ENCODE measurements around the gene DLX5. TPM values are rescaled to one million over a fixed set of nuclear protein-coding genes. Genes with fewer than 3 reads are reported as not detected.
A peak's percentile ranks its signal among the peaks of the same experiment; 100 is the strongest.

DLX5 gene
- total RNA-seq, 1 donor from 2014 or later = 0.27 TPM

DNA sequence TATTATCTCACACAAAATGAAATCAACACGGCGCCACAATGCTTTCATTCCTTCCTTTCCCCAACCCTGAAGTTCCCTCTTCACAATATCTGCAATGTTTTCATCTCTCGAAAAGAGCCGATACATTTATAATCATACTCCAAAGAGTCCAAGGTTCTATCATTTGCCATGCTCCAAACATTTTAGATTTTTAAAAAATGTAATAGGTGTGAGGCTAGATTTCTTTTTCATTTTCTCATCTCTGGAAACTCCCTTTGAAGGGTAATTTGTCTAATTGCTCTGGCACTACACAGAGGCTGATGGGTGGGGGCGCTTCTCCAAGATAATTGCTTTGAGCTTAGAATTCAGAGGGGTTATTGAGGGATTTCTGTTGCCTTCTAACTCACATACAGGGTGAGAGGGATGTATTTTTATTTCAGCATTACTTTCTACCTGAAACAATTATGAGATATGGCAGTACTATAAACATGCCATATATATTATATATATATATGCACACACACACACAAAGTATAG, 4.9 kb downstream of the DLX5 start:
- Mint-ChIP-seq H3K27me3 (ENCODE audit: low read depth) (peaks cover 90% of the 10 kb centered on the region), H3K4me3 (ENCODE audit: unreplicated experiment) (no peak overlapping the region), H3K27ac (ENCODE audit: unreplicated experiment) (no peak overlapping the region), H3K9me3 (ENCODE audit: low read depth) (no peaks in the 10 kb centered on the region), H3K4me1 (ENCODE audit: low read depth) (peaks cover 68% of the 10 kb centered on the region), H3K36me3 (ENCODE audit: low read depth) (peaks cover 15% of the 10 kb centered on the region)
- TF ChIP-seq, protein P1, sequence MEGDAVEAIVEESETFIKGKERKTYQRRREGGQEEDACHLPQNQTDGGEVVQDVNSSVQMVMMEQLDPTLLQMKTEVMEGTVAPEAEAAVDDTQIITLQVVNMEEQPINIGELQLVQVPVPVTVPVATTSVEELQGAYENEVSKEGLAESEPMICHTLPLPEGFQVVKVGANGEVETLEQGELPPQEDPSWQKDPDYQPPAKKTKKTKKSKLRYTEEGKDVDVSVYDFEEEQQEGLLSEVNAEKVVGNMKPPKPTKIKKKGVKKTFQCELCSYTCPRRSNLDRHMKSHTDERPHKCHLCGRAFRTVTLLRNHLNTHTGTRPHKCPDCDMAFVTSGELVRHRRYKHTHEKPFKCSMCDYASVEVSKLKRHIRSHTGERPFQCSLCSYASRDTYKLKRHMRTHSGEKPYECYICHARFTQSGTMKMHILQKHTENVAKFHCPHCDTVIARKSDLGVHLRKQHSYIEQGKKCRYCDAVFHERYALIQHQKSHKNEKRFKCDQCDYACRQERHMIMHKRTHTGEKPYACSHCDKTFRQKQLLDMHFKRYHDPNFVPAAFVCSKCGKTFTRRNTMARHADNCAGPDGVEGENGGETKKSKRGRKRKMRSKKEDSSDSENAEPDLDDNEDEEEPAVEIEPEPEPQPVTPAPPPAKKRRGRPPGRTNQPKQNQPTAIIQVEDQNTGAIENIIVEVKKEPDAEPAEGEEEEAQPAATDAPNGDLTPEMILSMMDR (IDR thresholded peaks at IDR 0.05) = no peak
- DNase-seq (ENCODE audit: low spot score) = no peak

DNA sequence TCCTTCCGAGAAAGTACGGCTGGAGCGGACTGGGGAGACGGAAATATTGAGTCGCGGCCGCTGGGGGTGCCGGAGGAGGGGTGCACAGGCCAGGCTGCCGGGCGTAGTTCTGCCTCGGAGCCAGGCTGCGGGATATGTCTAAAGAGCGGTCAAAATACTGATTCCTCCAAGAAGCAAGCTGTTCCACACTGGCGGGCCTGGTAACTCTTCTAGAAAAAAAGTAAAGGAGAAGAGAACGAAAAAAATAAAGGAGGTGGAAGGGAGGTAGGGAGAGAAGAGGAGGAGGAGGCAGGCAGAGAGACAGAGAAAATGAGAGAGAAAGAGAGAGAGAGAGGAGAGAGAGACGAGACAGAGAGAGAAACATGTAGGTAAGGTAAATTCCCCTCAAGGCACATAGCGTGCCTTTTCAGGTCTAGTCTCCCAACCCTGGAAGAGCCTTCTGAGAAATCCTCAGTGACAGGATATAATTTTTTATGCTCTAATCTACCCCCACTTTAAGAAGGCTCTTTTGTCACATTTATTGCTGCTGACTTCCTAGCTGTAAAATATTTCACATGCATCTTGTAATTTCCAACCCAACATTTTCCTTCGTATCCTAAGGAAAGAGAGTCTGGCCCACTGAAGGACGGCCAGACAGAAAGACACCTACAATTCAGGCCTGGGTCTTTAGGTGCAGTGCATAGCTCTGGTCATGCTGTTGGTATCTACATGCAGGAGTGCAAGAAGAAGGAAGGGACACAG, 5.7 kb downstream of the DLX5 start:
- Mint-ChIP-seq H3K9me3 (ENCODE audit: low read depth) (no peaks in the 10 kb centered on the region), H3K27ac (ENCODE audit: unreplicated experiment) (no peak overlapping the region), H3K4me1 (ENCODE audit: low read depth) (peaks cover 60% of the 10 kb centered on the region), H3K36me3 (ENCODE audit: low read depth) (peaks cover 15% of the 10 kb centered on the region), H3K27me3 (ENCODE audit: low read depth) (peaks cover 90% of the 10 kb centered on the region), H3K4me3 (ENCODE audit: unreplicated experiment) (no peak overlapping the region)
- DNase-seq (ENCODE audit: low spot score) = no peak
- TF ChIP-seq, protein P1 (IDR thresholded peaks at IDR 0.05) = no peak

DNA sequence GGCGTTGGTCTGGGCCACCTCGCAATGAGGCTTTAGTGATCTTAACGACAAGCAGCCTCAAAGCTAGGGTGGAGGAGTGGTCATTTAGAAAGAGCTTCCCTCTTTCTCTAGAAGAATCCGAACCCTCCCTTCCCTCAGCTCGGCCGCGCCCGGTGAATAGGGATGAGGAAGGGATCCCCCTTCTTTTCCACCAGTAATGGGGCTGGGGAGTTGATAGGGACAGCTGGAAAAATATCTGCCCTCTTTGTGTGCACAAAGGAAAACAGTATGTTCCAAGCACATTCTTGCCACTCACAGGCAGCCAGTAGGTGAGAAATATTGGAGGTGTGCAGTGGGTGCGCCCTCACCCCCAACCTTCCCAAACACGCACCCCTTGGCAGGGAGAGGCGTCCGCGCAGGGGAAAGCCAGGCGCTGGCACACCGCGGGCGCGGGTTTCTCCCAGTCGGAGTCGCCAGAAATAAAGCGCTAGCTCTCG, 6.5 kb downstream of the DLX5 start:
- peaks cover 52% of the 10 kb centered on the region for H3K4me1 Mint-ChIP-seq (ENCODE audit: low read depth)
- H3K36me3 Mint-ChIP-seq (ENCODE audit: low read depth) = peaks cover 15% of the 10 kb centered on the region
- peaks cover 92% of the 10 kb centered on the region for H3K27me3 Mint-ChIP-seq (ENCODE audit: low read depth)
- H3K27ac Mint-ChIP-seq (ENCODE audit: unreplicated experiment) = no peak overlapping the region
- no peaks in the 10 kb centered on the region for H3K9me3 Mint-ChIP-seq (ENCODE audit: low read depth)
- no peak for DNase-seq (ENCODE audit: low spot score)
- peak overlapping the region; percentile 48 for H3K4me3 Mint-ChIP-seq (ENCODE audit: unreplicated experiment)
- TF ChIP-seq, protein P1 (IDR thresholded peaks at IDR 0.05) = no peak

DNA sequence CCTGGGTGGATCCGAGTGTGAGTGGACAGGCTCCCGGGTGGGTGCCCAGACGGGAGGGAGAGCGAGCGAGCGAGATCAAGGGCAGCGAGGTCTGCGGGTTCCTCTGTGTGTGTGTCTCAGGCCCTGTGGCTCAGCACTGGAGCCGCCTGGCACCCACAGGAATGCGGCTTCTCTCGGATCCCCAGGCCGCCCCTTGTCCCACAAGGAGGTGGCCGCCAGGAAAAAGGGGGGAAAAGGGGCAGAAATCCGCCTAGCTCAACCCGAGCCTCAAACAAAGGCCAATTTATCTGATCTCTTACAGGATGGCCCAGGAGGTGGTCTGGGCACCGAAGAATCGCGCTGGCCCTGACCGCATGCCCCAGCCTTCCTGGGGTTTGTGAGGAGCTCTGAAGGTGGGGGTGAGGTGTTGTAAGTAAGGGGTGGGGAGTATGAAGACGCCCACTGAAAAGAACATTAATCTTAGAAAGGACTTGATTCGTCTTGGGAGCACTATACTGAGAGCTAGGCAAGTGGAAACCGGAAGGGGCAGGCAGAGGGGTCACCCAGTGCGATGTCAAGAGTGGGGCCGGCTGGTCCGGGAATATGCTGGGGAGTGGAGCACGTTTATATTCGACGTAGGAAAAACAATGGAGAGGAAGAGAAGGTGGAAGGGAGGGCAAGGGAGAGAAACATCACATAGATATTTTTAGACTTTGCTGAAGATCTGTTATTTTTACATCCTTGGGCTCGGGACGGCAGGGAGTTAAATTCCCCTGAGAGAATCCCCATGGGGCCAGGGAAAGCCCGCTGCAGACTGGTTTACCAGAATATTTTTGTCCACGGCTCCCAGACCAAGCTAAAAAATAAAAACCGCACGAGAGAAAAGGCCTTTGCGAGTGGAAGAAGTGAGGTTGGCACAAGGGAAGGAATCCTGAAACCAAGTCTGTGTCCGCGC, 7.2 kb downstream of the DLX5 start:
- Mint-ChIP-seq H3K27ac (ENCODE audit: unreplicated experiment) (no peak overlapping the region), H3K4me1 (ENCODE audit: low read depth) (peaks cover 45% of the 10 kb centered on the region)
- TF ChIP-seq, protein P1 (IDR thresholded peaks at IDR 0.05) = no peak

More for the DNA sequence above, 7.2 kb downstream of the DLX5 start:
- H3K36me3 Mint-ChIP-seq (ENCODE audit: low read depth) = peaks cover 15% of the 10 kb centered on the region
- DNase-seq (ENCODE audit: low spot score) = no peak
- H3K9me3 Mint-ChIP-seq (ENCODE audit: low read depth) = no peaks in the 10 kb centered on the region
- peaks cover 91% of the 10 kb centered on the region for H3K27me3 Mint-ChIP-seq (ENCODE audit: low read depth)
- H3K4me3 Mint-ChIP-seq (ENCODE audit: unreplicated experiment) = peak overlapping the region; percentile 58
